Smooth muscle cell (in vitro differentiated cells): ENCODE data around the gene DAGLA. TPM values are rescaled to one million over a fixed set of nuclear protein-coding genes. Genes with fewer than 3 reads are reported as not detected.

Source experiments
- DNase-seq: peaks from one replicate; lab custom pipeline; 2025; ENCODE audit not compliant: unreplicated experiment; lab: John Stamatoyannopoulos, UW
- H2AFZ ChIP-seq: fragments of 200-600 bp; sonication (generic); 2 replicates; pipeline ENCODE4 v1.6.0; 2016; ENCODE audit warnings: antibody characterized with exemption, low read depth, mild to moderate bottlenecking
- H3F3A ChIP-seq: fragments of 200-600 bp; sonication (generic); 2 replicates; pipeline ENCODE4 v1.6.0; 2017; ENCODE audit warnings: antibody characterized with exemption, low read depth
- H3K27ac ChIP-seq: fragments of 200-600 bp; sonication (generic); 2 replicates; pipeline ENCODE4 v1.5.1; 2016; ENCODE audit warnings: low read depth, mild to moderate bottlenecking
- H3K27me3 ChIP-seq: fragments of 200-600 bp; sonication (generic); 2 replicates; pipeline ENCODE4 v1.6.1; 2016; ENCODE audit warnings: low read depth, mild to moderate bottlenecking
- H3K36me3 ChIP-seq: fragments of 200-600 bp; sonication (generic); 2 replicates; pipeline ENCODE4 v1.5.1; 2016; ENCODE audit warnings: low read depth
- H3K4me1 ChIP-seq: fragments of 200-600 bp; sonication (generic); 2 replicates; pipeline ENCODE4 v1.5.1; 2016; ENCODE audit warnings: low read depth
- H3K4me2 ChIP-seq: fragments of 200-600 bp; sonication (generic); 2 replicates; pipeline ENCODE4 v1.6.0; 2016; ENCODE audit warnings: mild to moderate bottlenecking
- H3K4me3 ChIP-seq: fragments of 200-600 bp; sonication (generic); 2 replicates; pipeline ENCODE4 v1.5.1; 2016; ENCODE audit warnings: mild to moderate bottlenecking
- H3K79me2 ChIP-seq: fragments of 200-600 bp; sonication (generic); 2 replicates; pipeline ENCODE4 v1.6.0; 2016; ENCODE audit warnings: low read depth, mild to moderate bottlenecking
- H3K9ac ChIP-seq: fragments of 200-600 bp; sonication (generic); 2 replicates; pipeline ENCODE4 v1.6.0; 2016; ENCODE audit warnings: low read depth
- H3K9me3 ChIP-seq: fragments of 200-600 bp; sonication (generic); replicated peaks from 2 replicates; pipeline ENCODE4 v1.5.1; 2016; ENCODE audit warnings: low read depth
- H4K20me1 ChIP-seq: fragments of 200-600 bp; sonication (generic); 2 replicates; pipeline ENCODE4 v1.6.0; 2016; ENCODE audit warnings: low read depth
- WGBS: methylation state at CpG from one replicate; pipeline ENCODE4 v1.1.7; 2016; ENCODE audit warnings: low lambda C conversion rate; 5-methylcytosine and 5-hydroxymethylcytosine counted together
- polyA plus RNA-seq: library from polyadenylated mRNA; unstranded; fragments of >200 nt; fragmentation: Nextera tagmentation; extraction: Ambion mirVana; gene quantifications from 2 replicates; pipeline ENCODE4 v1.2.1, GENCODE V29; 2016
- total RNA-seq: library from RNA; depleted of rRNA; stranded (reverse); fragments of >200 nt; gene quantifications from 2 replicates; pipeline ENCODE4 v1.2.3, GENCODE V29; 2014
- TF ChIP-seq, protein P1 (sequence below): fragments of 200-600 bp; sonication (generic); IDR thresholded peaks from 2 replicates; pipeline ENCODE4 v1.5.1; 2017; ENCODE audit warnings: borderline replicate concordance, mild to moderate bottlenecking, antibody characterized with exemption; ENCODE audit not compliant: insufficient read depth, poor library complexity, severe bottlenecking

Gene DAGLA
- total and polyA plus RNA-seq, 2 experiments from 2014 or later, result 1.3 to 3.9 TPM

- peaks cover 47% of the 10 kb centered on the region for H4K20me1 ChIP-seq
- no peaks in the 10 kb centered on the region for H3F3A ChIP-seq
- H3K4me2 ChIP-seq, result no peak overlapping the region
- TF ChIP-seq, protein P1, sequence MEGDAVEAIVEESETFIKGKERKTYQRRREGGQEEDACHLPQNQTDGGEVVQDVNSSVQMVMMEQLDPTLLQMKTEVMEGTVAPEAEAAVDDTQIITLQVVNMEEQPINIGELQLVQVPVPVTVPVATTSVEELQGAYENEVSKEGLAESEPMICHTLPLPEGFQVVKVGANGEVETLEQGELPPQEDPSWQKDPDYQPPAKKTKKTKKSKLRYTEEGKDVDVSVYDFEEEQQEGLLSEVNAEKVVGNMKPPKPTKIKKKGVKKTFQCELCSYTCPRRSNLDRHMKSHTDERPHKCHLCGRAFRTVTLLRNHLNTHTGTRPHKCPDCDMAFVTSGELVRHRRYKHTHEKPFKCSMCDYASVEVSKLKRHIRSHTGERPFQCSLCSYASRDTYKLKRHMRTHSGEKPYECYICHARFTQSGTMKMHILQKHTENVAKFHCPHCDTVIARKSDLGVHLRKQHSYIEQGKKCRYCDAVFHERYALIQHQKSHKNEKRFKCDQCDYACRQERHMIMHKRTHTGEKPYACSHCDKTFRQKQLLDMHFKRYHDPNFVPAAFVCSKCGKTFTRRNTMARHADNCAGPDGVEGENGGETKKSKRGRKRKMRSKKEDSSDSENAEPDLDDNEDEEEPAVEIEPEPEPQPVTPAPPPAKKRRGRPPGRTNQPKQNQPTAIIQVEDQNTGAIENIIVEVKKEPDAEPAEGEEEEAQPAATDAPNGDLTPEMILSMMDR, result no peak
- no peak overlapping the region for H3K9ac ChIP-seq
- 95% methylated on average over 15 of the region's 15 CpGs for WGBS
- peaks cover 35% of the 10 kb centered on the region for H3K4me1 ChIP-seq
- no peaks in the 10 kb centered on the region for H3K36me3 ChIP-seq
- H2AFZ ChIP-seq, result no peak overlapping the region
- H3K79me2 ChIP-seq, result peaks cover 73% of the 10 kb centered on the region
- H3K4me3 ChIP-seq, result no peak overlapping the region
- DNase-seq, result no peak
- no peaks in the 10 kb centered on the region for H3K27me3 ChIP-seq
- H3K27ac ChIP-seq, result no peak overlapping the region
- no peaks in the 10 kb centered on the region for H3K9me3 ChIP-seq
These were observed 77.1 kb downstream of the DAGLA start for GRCh38 chr11:61757213-61757862.

- no peaks in the 10 kb centered on the region for H3K36me3 ChIP-seq
- DNase-seq, result no peak
- no peak overlapping the region for H3K4me3 ChIP-seq
- no peak overlapping the region for H3K9ac ChIP-seq
- no peak overlapping the region for H3K4me2 ChIP-seq
- TF ChIP-seq, protein P1, result no peak
- no peaks in the 10 kb centered on the region for H3K9me3 ChIP-seq
- H3K79me2 ChIP-seq, result peaks cover 56% of the 10 kb centered on the region
- H2AFZ ChIP-seq, result no peak overlapping the region
- H3K27ac ChIP-seq, result no peak overlapping the region
- peaks cover 21% of the 10 kb centered on the region for H3K4me1 ChIP-seq
- no peaks in the 10 kb centered on the region for H3F3A ChIP-seq
- WGBS, result 89% methylated on average over 7 of the region's 13 CpGs
- peaks cover 71% of the 10 kb centered on the region for H4K20me1 ChIP-seq
- no peaks in the 10 kb centered on the region for H3K27me3 ChIP-seq
These were observed 80.8 kb downstream of the DAGLA start for GRCh38 chr11:61760946-61761345.

- no peaks in the 10 kb centered on the region for H3K27me3 ChIP-seq
- DNase-seq, result no peak
- TF ChIP-seq, protein P1, result no peak
- no peak overlapping the region for H2AFZ ChIP-seq
- no peak overlapping the region for H3K4me3 ChIP-seq
- no peaks in the 10 kb centered on the region for H3F3A ChIP-seq
- H3K4me2 ChIP-seq, result no peak overlapping the region
- H3K36me3 ChIP-seq, result no peaks in the 10 kb centered on the region
- peak overlapping the region; percentile 47 for H3K27ac ChIP-seq
- H3K9me3 ChIP-seq, result no peaks in the 10 kb centered on the region
- WGBS, result 64% methylated on average over 11 of the region's 11 CpGs
- H4K20me1 ChIP-seq, result peaks cover 76% of the 10 kb centered on the region
- H3K9ac ChIP-seq, result no peak overlapping the region
- peaks cover 17% of the 10 kb centered on the region for H3K4me1 ChIP-seq
- peaks cover 49% of the 10 kb centered on the region for H3K79me2 ChIP-seq
These were observed 81.4 kb downstream of the DAGLA start for GRCh38 chr11:61761440-61762222.
